ENCODE data around the gene OR2W3. TPM values are rescaled to one million over a fixed set of nuclear protein-coding genes. Genes with fewer than 3 reads are reported as not detected.
"Not testable (repeated sequence)": the region's sequence is repeated elsewhere in the genome, so short reads cannot be mapped to it uniquely, and the experiment has no call there.

The OR2W3 gene
- total and polyA plus RNA-seq, 10 donors = 0.29 to 11.2 (median 2.8) TPM; not detected in 2

GRCh38 chr1:247936965-247937734 lies 41.8 kb downstream of the OR2W3 start:
- DNase-seq = peak; percentile 96
- H3K27me3 ChIP-seq (replicated peaks in 1 of 7); intact Hi-C loops (cut with DNase I; ENCODE audit: low total_unique reads); H3K36me3 ChIP-seq; H3K4me1 ChIP-seq: not testable (repeated sequence)
- TF ChIP-seq POLR2AphosphoS5 (IDR thresholded peaks at IDR 0.05) = peak; percentile 70 to 82 (median 70)
- TF ChIP-seq CTCF (IDR thresholded peaks at IDR 0.05 in 8 of 11, conservative IDR thresholded peaks at IDR 0.05 in 3 of 11) = peak; percentile 73 to 97 (median 89)
- peaks cover 0 to 17% (median 5%) of the 10 kb centered on the region in 8 donors for H3K9me3 ChIP-seq
- peak overlapping the region in 7 of 8 donors; percentile 10 to 79 (median 45) for H3K4me3 ChIP-seq
- peak overlapping the region in 5 of 8 donors; percentile 43 to 83 (median 64) for H3K27ac ChIP-seq
- 4 to 26% (median 19%) methylated on average over 32 to 44 of the region's 44 CpGs for WGBS, 5 donors

- no peaks in the 10 kb centered on the region for H3K27me3 ChIP-seq (replicated peaks in 1 of 7)
- TF ChIP-seq POLR2A (IDR thresholded peaks at IDR 0.05) = no peak
- no peak for TF ChIP-seq CTCF (IDR thresholded peaks at IDR 0.05 in 8 of 11, conservative IDR thresholded peaks at IDR 0.05 in 3 of 11)
- no peak for TF ChIP-seq POLR2AphosphoS5 (IDR thresholded peaks at IDR 0.05)
- intact Hi-C loops (cut with DNase I; ENCODE audit: low total_unique reads) = no loop called here
- peaks cover 0 to 11% (median 3%) of the 10 kb centered on the region in 8 donors for H3K9me3 ChIP-seq
- H3K36me3 ChIP-seq = no peaks in the 10 kb centered on the region
- 79 to 95% (median 86%) methylated on average over 6 of the region's 6 CpGs for WGBS, 5 donors
- no peak for DNase-seq
- no peaks in the 10 kb centered on the region for H3K4me1 ChIP-seq
- no peak overlapping the region for H3K27ac ChIP-seq
- no peak overlapping the region for H3K4me3 ChIP-seq
Observed at GRCh38 chr1:247942624-247943023, 47.2 kb downstream of the OR2W3 start.

Other genes starting within 250 kb of the OR2W3 start
- gene OR13G1, start 215.8 kb upstream of the OR2W3 start, total RNA-seq = not detected
- not detected for gene OR13G1, start 215.8 kb upstream of the OR2W3 start, polyA plus RNA-seq
- gene OR6F1, start 178.9 kb upstream of the OR2W3 start, total RNA-seq = not detected
- not detected for gene OR6F1, start 178.9 kb upstream of the OR2W3 start, polyA plus RNA-seq
- gene OR14K1, start 157.0 kb upstream of the OR2W3 start, total RNA-seq = under 1 TPM in 2 of 7 donors, not detected in 5; 0.38 to 0.73 TPM
- not detected for gene OR14K1, start 157.0 kb upstream of the OR2W3 start, polyA plus RNA-seq
- not detected for gene OR14A2, start 147.4 kb upstream of the OR2W3 start, total RNA-seq
- not detected for gene OR14A2, start 147.4 kb upstream of the OR2W3 start, polyA plus RNA-seq
- not detected for gene OR1C1, start 135.0 kb upstream of the OR2W3 start, total RNA-seq
- gene OR1C1, start 135.0 kb upstream of the OR2W3 start, polyA plus RNA-seq = not detected
- not detected for gene OR14A16, start 71.5 kb upstream of the OR2W3 start, total RNA-seq
- not detected for gene OR14A16, start 71.5 kb upstream of the OR2W3 start, polyA plus RNA-seq
- gene OR11L1, start 53.7 kb upstream of the OR2W3 start, total RNA-seq = not detected
- gene OR11L1, start 53.7 kb upstream of the OR2W3 start, polyA plus RNA-seq = not detected
- 10 to 100 TPM in 4 of 7 donors, 1 to 10 TPM in 3; 2.8 to 68.8 (median 11.3) TPM for gene TRIM58, start 38.4 kb upstream of the OR2W3 start, total RNA-seq
- 1 to 10 TPM in 1 of 3 donors, under 1 TPM in 2; 0.17 to 2.1 (median 0.21) TPM for gene TRIM58, start 38.4 kb upstream of the OR2W3 start, polyA plus RNA-seq
- not detected for gene OR2T8, start 24.7 kb downstream of the OR2W3 start, total RNA-seq
- gene OR2T8, start 24.7 kb downstream of the OR2W3 start, polyA plus RNA-seq = under 1 TPM in 1 of 3 donors, not detected in 2; 0.06 TPM
- 1 to 10 TPM in 3 of 7 donors, under 1 TPM in 3, not detected in 1; 0.52 to 2.1 (median 1.2) TPM for gene OR2AJ1, start 29.3 kb downstream of the OR2W3 start, total RNA-seq
- under 1 TPM in 1 of 3 donors, not detected in 2; 0.03 TPM for gene OR2AJ1, start 29.3 kb downstream of the OR2W3 start, polyA plus RNA-seq
- 1 to 10 TPM in 5 of 7 donors, under 1 TPM in 2; 0.65 to 3.8 (median 1.8) TPM for gene OR2L8, start 53.3 kb downstream of the OR2W3 start, total RNA-seq
- not detected for gene OR2L8, start 53.3 kb downstream of the OR2W3 start, polyA plus RNA-seq
- gene OR2AK2, start 69.6 kb downstream of the OR2W3 start, total RNA-seq = 1 to 10 TPM in 4 of 7 donors, under 1 TPM in 3; 0.49 to 3.1 (median 1.5) TPM
- gene OR2AK2, start 69.6 kb downstream of the OR2W3 start, polyA plus RNA-seq = not detected
- 1 to 10 TPM in 1 of 7 donors, under 1 TPM in 6; 0.29 to 3.1 (median 0.46) TPM for gene OR2L5, start 118.1 kb downstream of the OR2W3 start, total RNA-seq
- gene OR2L5, start 118.1 kb downstream of the OR2W3 start, polyA plus RNA-seq = under 1 TPM in 1 of 3 donors, not detected in 2; 0.03 TPM
- 1 to 10 TPM in 4 of 7 donors, under 1 TPM in 3; 0.19 to 5.2 (median 1.0) TPM for gene OR2L2, start 134.5 kb downstream of the OR2W3 start, total RNA-seq
- gene OR2L2, start 134.5 kb downstream of the OR2W3 start, polyA plus RNA-seq = under 1 TPM; 0.04 to 0.32 (median 0.05) TPM
- 1 to 10 TPM in 1 of 7 donors, under 1 TPM in 6; 0.27 to 1.0 (median 0.32) TPM for gene OR2L3, start 151.2 kb downstream of the OR2W3 start, total RNA-seq
- gene OR2L3, start 151.2 kb downstream of the OR2W3 start, polyA plus RNA-seq = under 1 TPM in 1 of 3 donors, not detected in 2; 0.06 TPM
- gene OR2L13, start 199.6 kb downstream of the OR2W3 start, total RNA-seq = 1 to 10 TPM in 1 of 7 donors, under 1 TPM in 4, not detected in 2; 0.23 to 1.1 (median 0.60) TPM
- under 1 TPM; 0.14 to 0.32 (median 0.22) TPM for gene OR2L13, start 199.6 kb downstream of the OR2W3 start, polyA plus RNA-seq
- gene OR2M5, start 249.6 kb downstream of the OR2W3 start, total RNA-seq = not detected
- not detected for gene OR2M5, start 249.6 kb downstream of the OR2W3 start, polyA plus RNA-seq

All from spleen (tissue), 11 donors.